ENCODE measurements around the gene PRMT1. TPM values are rescaled to one million over a fixed set of nuclear protein-coding genes. Genes with fewer than 3 reads are reported as not detected.

PRMT1 gene
- total and polyA plus RNA-seq, 9 of the 15 experiments (the other 6 are each of a cell fraction or from before 2014, with no cell fraction given): 13.3 to 464 (median 326) TPM

GRCh38 chr19:49677231-49677900 lies at the start of gene PRMT1 (continued):
- TF ChIP-seq CHAMP1 (IDR thresholded peaks at IDR 0.05) (no peak), PBX2 (CRISPR knock-in tag; IDR thresholded peaks at IDR 0.05; ENCODE audit: low read depth) (no peak), PBX2 (tag; conservative IDR thresholded peaks at IDR 0.05; ENCODE audit: low read depth) (no peak), ZNF511 (CRISPR knock-in tag; IDR thresholded peaks at IDR 0.05) (no peak), ZSCAN29 (IDR thresholded peaks at IDR 0.05) (no peak), E2F3 (CRISPR knock-in tag; IDR thresholded peaks at IDR 0.05) (peak; percentile 76; the same call in 1 of the 2 replicates), ZNF766 (CRISPR knock-in tag; conservative IDR thresholded peaks at IDR 0.05) (no peak), NFE2 (IDR thresholded peaks at IDR 0.05; ENCODE audit: low read depth) (no peak), CREB1 (IDR thresholded peaks at IDR 0.05) (no peak), CREB1 (CRISPR knock-in tag; IDR thresholded peaks at IDR 0.05) (no peak), TAL1 (IDR thresholded peaks at IDR 0.05) (no peak), ZNF212 (CRISPR knock-in tag; IDR thresholded peaks at IDR 0.05) (no peak), EZH2 (IDR thresholded peaks at IDR 0.05; ENCODE audit: borderline replicate concordance, low read depth, low read length) (no peak), ZNF274 (IDR thresholded peaks at IDR 0.05; ENCODE audit: borderline replicate concordance, low read depth, low read length) (no peak), POU5F1 (IDR thresholded peaks at IDR 0.05; ENCODE audit: borderline replicate concordance, low read depth, low read length, partially characterized antibody) (no peak)
- TF ChIP-seq, protein P1, sequence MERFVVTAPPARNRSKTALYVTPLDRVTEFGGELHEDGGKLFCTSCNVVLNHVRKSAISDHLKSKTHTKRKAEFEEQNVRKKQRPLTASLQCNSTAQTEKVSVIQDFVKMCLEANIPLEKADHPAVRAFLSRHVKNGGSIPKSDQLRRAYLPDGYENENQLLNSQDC (CRISPR knock-in tag; IDR thresholded peaks at IDR 0.05): peak; percentile 32; the same call in 1 of the 2 replicates
- TF ChIP-seq, protein P2, sequence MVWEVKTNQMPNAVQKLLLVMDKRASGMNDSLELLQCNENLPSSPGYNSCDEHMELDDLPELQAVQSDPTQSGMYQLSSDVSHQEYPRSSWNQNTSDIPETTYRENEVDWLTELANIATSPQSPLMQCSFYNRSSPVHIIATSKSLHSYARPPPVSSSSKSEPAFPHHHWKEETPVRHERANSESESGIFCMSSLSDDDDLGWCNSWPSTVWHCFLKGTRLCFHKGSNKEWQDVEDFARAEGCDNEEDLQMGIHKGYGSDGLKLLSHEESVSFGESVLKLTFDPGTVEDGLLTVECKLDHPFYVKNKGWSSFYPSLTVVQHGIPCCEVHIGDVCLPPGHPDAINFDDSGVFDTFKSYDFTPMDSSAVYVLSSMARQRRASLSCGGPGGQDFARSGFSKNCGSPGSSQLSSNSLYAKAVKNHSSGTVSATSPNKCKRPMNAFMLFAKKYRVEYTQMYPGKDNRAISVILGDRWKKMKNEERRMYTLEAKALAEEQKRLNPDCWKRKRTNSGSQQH (CRISPR knock-in tag; IDR thresholded peaks at IDR 0.05): 0 out of 2 replicates have a peak, but pooled peaks have one; percentile 45
- TF ChIP-seq, protein P3, sequence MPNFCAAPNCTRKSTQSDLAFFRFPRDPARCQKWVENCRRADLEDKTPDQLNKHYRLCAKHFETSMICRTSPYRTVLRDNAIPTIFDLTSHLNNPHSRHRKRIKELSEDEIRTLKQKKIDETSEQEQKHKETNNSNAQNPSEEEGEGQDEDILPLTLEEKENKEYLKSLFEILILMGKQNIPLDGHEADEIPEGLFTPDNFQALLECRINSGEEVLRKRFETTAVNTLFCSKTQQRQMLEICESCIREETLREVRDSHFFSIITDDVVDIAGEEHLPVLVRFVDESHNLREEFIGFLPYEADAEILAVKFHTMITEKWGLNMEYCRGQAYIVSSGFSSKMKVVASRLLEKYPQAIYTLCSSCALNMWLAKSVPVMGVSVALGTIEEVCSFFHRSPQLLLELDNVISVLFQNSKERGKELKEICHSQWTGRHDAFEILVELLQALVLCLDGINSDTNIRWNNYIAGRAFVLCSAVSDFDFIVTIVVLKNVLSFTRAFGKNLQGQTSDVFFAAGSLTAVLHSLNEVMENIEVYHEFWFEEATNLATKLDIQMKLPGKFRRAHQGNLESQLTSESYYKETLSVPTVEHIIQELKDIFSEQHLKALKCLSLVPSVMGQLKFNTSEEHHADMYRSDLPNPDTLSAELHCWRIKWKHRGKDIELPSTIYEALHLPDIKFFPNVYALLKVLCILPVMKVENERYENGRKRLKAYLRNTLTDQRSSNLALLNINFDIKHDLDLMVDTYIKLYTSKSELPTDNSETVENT (CRISPR knock-in tag; IDR thresholded peaks at IDR 0.05): peak; percentile 91
